SK-N-SH treated with all-trans-retinoic acid at 6 μM for 48 hours (cell line): ENCODE results near the gene EBF4.

Experiments used
- ATAC-seq: fragments of 200-7000 bp; cut with Tn5 transposase; 3 replicates; pipeline ENCODE4 v1.9.1; 2020; ENCODE audit warnings: mild to moderate bottlenecking, moderate library complexity
- ARNTL ChIP-seq: fragments of 450-650 bp; formaldehyde crosslinking; IDR thresholded peaks from 2 replicates; pipeline ENCODE4 v1.5.0; 2020; ENCODE audit warnings: low read depth, mild to moderate bottlenecking, moderate library complexity, borderline replicate concordance
- BACH2 ChIP-seq: fragments of 250-450 bp; sonication (Bioruptor Pico); IDR thresholded peaks from 2 replicates; pipeline ENCODE4 v1.9.0; 2021; ENCODE audit warnings: mild to moderate bottlenecking, borderline replicate concordance
- CSDC2 ChIP-seq: fragments of 250-450 bp; sonication (Bioruptor Pico); IDR thresholded peaks from 2 replicates; pipeline ENCODE4 v1.5.0; 2020; ENCODE audit warnings: mild to moderate bottlenecking, moderate library complexity
- ESRRG ChIP-seq: fragments of 250-450 bp; sonication (Bioruptor Pico); IDR thresholded peaks from 2 replicates; pipeline ENCODE4 v1.6.1; 2021; ENCODE audit warnings: mild to moderate bottlenecking
- GLIS3 ChIP-seq: fragments of 250-450 bp; sonication (Bioruptor Pico); IDR thresholded peaks from 2 replicates; pipeline ENCODE4 v1.5.0; 2020; ENCODE audit warnings: mild to moderate bottlenecking, moderate library complexity
- OSR1 ChIP-seq: fragments of 250-450 bp; sonication (Bioruptor Pico); IDR thresholded peaks from 2 replicates; pipeline ENCODE4 v1.8.0; 2022; ENCODE audit warnings: moderate library complexity, mild to moderate bottlenecking, inconsistent platforms
- PPARA ChIP-seq: fragments of 250-450 bp; sonication (Bioruptor Pico); IDR thresholded peaks from 2 replicates; pipeline ENCODE4 v1.5.0; 2020; ENCODE audit warnings: mild to moderate bottlenecking, borderline replicate concordance
- RARB ChIP-seq: fragments of 250-450 bp; sonication (Bioruptor Pico); IDR thresholded peaks from 2 replicates; pipeline ENCODE4 v1.8.0; 2021; ENCODE audit warnings: mild to moderate bottlenecking, moderate library complexity
- SNAI2 ChIP-seq: fragments of 250-450 bp; sonication (Bioruptor Pico); IDR thresholded peaks from 2 replicates; pipeline ENCODE4 v1.5.0; 2020; ENCODE audit warnings: mild to moderate bottlenecking, moderate library complexity
- TCF4 ChIP-seq: fragments of 250-450 bp; sonication (Bioruptor Pico); IDR thresholded peaks from 2 replicates; pipeline ENCODE4 v1.8.0; 2021; ENCODE audit warnings: mild to moderate bottlenecking, moderate library complexity, borderline replicate concordance
- TOX ChIP-seq: fragments of 250-450 bp; sonication (Bioruptor Pico); IDR thresholded peaks from 2 replicates; pipeline ENCODE4 v1.8.0; 2021; ENCODE audit warnings: mild to moderate bottlenecking, moderate library complexity, borderline replicate concordance
- ZC3H10 ChIP-seq: fragments of 250-450 bp; sonication (Bioruptor Pico); IDR thresholded peaks from 2 replicates; pipeline ENCODE4 v1.5.1; 2021; ENCODE audit warnings: mild to moderate bottlenecking, moderate library complexity
- ZFP3 ChIP-seq: fragments of 250-450 bp; sonication (Bioruptor Pico); IDR thresholded peaks from 2 replicates; pipeline ENCODE4 v1.5.0; 2020; ENCODE audit warnings: mild to moderate bottlenecking, moderate library complexity
- ZNF565 ChIP-seq: fragments of 450-650 bp; formaldehyde crosslinking; conservative IDR thresholded peaks from 2 replicates; pipeline ENCODE4 v1.5.0; 2020; ENCODE audit warnings: low read depth, mild to moderate bottlenecking, moderate library complexity
- ZNF70 ChIP-seq: fragments of 450-650 bp; formaldehyde crosslinking; IDR thresholded peaks from 2 replicates; pipeline ENCODE4 v1.5.0; 2020; ENCODE audit warnings: mild to moderate bottlenecking, moderate library complexity
- ZNF8 ChIP-seq: fragments of 450-650 bp; formaldehyde crosslinking; IDR thresholded peaks from 2 replicates; pipeline ENCODE4 v1.5.0; 2020; ENCODE audit warnings: mild to moderate bottlenecking, moderate library complexity
- TF ChIP-seq, protein P1 (sequence below): fragments of 250-450 bp; sonication (Bioruptor Pico); IDR thresholded peaks from 2 replicates; pipeline ENCODE4 v1.5.0; 2020; ENCODE audit warnings: mild to moderate bottlenecking, moderate library complexity
- TF ChIP-seq, protein P2 (sequence below): fragments of 250-450 bp; sonication (Bioruptor Pico); IDR thresholded peaks from 2 replicates; pipeline ENCODE4 v1.5.1; 2020; ENCODE audit warnings: low read depth, mild to moderate bottlenecking, moderate library complexity
- TF ChIP-seq, protein P3 (sequence below): fragments of 250-450 bp; sonication (Bioruptor Pico); IDR thresholded peaks from 2 replicates; pipeline ENCODE4 v1.8.0; 2020; ENCODE audit warnings: mild to moderate bottlenecking, moderate library complexity, borderline replicate concordance
- TF ChIP-seq, protein P4 (sequence below): fragments of 250-450 bp; sonication (Bioruptor Pico); IDR thresholded peaks from 2 replicates; pipeline ENCODE4 v1.5.1; 2021; ENCODE audit warnings: mild to moderate bottlenecking, moderate library complexity
- TF ChIP-seq, protein P5 (sequence below): fragments of 250-450 bp; sonication (Bioruptor Pico); IDR thresholded peaks from 2 replicates; pipeline ENCODE4 v1.8.0; 2021; ENCODE audit warnings: low read depth, mild to moderate bottlenecking, moderate library complexity, borderline replicate concordance

The EBF4 gene

DNA sequence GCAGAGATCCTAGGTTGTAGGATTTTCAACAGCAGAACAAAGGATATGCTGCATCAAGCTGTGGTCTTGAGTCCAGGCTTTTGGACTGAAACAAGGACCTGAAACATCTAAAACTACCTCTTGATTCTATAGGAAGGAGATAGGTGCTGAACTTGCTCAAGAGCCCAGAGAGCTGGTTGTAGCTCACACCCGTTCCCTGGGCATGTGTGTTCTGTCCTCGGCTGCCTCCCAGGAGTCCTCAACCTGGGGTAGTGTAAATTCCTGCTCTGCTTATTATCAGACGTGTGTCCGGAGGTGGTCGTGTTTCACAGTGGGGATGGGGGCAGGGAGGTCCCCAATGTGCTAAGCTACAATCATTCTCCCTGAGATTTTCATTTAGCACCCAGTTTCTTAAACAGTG lies 35.3 kb upstream of the EBF4 start:
- ATAC-seq, result no peak
- no peak for TF ChIP-seq TOX
- TF ChIP-seq, protein P1, sequence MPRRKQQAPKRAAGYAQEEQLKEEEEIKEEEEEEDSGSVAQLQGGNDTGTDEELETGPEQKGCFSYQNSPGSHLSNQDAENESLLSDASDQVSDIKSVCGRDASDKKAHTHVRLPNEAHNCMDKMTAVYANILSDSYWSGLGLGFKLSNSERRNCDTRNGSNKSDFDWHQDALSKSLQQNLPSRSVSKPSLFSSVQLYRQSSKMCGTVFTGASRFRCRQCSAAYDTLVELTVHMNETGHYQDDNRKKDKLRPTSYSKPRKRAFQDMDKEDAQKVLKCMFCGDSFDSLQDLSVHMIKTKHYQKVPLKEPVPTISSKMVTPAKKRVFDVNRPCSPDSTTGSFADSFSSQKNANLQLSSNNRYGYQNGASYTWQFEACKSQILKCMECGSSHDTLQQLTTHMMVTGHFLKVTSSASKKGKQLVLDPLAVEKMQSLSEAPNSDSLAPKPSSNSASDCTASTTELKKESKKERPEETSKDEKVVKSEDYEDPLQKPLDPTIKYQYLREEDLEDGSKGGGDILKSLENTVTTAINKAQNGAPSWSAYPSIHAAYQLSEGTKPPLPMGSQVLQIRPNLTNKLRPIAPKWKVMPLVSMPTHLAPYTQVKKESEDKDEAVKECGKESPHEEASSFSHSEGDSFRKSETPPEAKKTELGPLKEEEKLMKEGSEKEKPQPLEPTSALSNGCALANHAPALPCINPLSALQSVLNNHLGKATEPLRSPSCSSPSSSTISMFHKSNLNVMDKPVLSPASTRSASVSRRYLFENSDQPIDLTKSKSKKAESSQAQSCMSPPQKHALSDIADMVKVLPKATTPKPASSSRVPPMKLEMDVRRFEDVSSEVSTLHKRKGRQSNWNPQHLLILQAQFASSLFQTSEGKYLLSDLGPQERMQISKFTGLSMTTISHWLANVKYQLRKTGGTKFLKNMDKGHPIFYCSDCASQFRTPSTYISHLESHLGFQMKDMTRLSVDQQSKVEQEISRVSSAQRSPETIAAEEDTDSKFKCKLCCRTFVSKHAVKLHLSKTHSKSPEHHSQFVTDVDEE (CRISPR knock-in tag), result no peak
- TF ChIP-seq, protein P2, sequence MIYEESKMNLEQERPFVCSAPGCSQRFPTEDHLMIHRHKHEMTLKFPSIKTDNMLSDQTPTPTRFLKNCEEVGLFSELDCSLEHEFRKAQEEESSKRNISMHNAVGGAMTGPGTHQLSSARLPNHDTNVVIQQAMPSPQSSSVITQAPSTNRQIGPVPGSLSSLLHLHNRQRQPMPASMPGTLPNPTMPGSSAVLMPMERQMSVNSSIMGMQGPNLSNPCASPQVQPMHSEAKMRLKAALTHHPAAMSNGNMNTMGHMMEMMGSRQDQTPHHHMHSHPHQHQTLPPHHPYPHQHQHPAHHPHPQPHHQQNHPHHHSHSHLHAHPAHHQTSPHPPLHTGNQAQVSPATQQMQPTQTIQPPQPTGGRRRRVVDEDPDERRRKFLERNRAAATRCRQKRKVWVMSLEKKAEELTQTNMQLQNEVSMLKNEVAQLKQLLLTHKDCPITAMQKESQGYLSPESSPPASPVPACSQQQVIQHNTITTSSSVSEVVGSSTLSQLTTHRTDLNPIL (CRISPR knock-in tag), result no peak
- no peak for TF ChIP-seq ZFP3 (CRISPR knock-in tag)
- no peak for TF ChIP-seq RARB (CRISPR knock-in tag)
- TF ChIP-seq, protein P3, sequence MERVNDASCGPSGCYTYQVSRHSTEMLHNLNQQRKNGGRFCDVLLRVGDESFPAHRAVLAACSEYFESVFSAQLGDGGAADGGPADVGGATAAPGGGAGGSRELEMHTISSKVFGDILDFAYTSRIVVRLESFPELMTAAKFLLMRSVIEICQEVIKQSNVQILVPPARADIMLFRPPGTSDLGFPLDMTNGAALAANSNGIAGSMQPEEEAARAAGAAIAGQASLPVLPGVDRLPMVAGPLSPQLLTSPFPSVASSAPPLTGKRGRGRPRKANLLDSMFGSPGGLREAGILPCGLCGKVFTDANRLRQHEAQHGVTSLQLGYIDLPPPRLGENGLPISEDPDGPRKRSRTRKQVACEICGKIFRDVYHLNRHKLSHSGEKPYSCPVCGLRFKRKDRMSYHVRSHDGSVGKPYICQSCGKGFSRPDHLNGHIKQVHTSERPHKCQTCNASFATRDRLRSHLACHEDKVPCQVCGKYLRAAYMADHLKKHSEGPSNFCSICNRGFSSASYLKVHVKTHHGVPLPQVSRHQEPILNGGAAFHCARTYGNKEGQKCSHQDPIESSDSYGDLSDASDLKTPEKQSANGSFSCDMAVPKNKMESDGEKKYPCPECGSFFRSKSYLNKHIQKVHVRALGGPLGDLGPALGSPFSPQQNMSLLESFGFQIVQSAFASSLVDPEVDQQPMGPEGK (CRISPR knock-in tag), result no peak
- TF ChIP-seq ZNF70 (CRISPR knock-in tag), result no peak
- no peak for TF ChIP-seq SNAI2 (CRISPR knock-in tag)
- no peak for TF ChIP-seq GLIS3 (CRISPR knock-in tag)
- TF ChIP-seq ZC3H10, result no peak
- no peak for TF ChIP-seq BACH2 (CRISPR knock-in tag)
- TF ChIP-seq ZNF565 (CRISPR knock-in tag), result no peak
- TF ChIP-seq ZNF8 (CRISPR knock-in tag), result no peak
- no peak for TF ChIP-seq PPARA

DNA sequence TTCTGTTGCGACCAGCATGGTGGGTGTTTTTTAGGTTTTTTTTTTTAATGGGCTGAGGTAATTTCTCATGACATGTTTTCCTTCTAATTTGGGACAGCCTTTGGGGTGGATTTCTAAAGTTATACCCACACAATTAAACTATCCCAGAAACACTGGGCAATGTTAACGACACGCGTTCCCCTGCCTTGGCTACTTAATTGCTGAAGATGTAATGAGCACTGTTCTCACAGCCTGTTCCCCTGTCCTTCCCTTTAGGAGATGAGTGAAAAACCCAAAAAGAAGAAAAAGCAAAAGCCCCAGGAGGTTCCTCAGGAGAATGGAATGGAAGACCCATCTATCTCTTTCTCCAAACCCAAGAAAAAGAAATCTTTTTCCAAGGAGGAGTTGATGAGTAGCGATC lies 34.9 kb upstream of the EBF4 start:
- no peak for ATAC-seq
- TF ChIP-seq ZNF8 (CRISPR knock-in tag) (no peak), OSR1 (CRISPR knock-in tag) (no peak), RARB (CRISPR knock-in tag) (no peak)
- TF ChIP-seq, protein P4, sequence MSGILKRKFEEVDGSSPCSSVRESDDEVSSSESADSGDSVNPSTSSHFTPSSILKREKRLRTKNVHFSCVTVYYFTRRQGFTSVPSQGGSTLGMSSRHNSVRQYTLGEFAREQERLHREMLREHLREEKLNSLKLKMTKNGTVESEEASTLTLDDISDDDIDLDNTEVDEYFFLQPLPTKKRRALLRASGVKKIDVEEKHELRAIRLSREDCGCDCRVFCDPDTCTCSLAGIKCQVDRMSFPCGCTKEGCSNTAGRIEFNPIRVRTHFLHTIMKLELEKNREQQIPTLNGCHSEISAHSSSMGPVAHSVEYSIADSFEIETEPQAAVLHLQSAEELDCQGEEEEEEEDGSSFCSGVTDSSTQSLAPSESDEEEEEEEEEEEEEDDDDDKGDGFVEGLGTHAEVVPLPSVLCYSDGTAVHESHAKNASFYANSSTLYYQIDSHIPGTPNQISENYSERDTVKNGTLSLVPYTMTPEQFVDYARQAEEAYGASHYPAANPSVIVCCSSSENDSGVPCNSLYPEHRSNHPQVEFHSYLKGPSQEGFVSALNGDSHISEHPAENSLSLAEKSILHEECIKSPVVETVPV (CRISPR knock-in tag), result no peak

DNA sequence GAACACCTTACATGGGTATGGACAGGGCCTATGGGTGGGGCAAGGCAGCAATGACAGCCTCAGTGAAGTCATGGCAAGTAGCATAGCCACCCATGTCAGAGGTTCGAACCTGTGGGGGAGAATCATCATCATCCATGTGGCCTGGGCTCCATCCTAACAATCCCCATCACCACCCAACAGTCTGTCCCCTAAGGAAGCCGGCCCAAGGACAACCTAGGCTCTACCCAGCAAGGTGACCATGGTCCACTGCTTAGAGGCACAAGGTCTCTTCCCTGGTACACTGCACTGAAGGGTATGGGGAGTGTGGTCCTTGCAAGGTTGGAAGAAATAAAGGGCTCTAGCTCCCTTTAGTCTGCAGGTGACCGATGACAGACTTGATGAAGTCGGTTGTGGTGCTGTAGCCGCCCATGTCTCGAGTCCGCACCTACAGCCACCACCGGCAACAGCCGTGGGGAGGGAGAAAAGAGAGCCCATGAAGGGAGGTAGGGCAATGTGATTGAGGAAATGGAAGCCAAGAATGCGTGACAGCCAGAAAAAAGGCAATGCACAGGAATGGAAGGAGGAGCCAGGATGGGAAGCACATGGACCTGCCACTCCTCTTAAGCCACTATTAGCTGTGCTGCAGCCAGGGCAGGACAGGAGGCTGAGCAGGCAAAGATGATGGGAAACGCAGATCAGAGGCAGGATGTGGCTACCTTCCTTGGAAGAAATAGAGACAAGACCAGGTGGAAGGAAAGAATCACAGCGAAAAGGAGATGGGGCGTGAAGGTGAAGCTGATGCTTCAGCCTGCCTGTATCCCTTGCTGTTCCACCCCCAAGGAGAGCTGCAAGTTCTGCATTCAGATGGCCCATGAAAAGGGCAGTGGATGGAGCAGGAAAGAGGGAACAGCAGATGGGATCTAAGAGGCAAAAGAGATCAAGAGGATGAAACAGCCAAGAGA lies 33.9 kb upstream of the EBF4 start:
- ATAC-seq, result peak; percentile 41
- TF ChIP-seq, protein P3 (CRISPR knock-in tag), result no peak
- TF ChIP-seq, protein P4 (CRISPR knock-in tag), result no peak
- no peak for TF ChIP-seq ARNTL (CRISPR knock-in tag)
- no peak for TF ChIP-seq ESRRG
- TF ChIP-seq, protein P1 (CRISPR knock-in tag), result no peak
- no peak for TF ChIP-seq RARB (CRISPR knock-in tag)
- TF ChIP-seq GLIS3 (CRISPR knock-in tag), result no peak
- TF ChIP-seq, protein P5, sequence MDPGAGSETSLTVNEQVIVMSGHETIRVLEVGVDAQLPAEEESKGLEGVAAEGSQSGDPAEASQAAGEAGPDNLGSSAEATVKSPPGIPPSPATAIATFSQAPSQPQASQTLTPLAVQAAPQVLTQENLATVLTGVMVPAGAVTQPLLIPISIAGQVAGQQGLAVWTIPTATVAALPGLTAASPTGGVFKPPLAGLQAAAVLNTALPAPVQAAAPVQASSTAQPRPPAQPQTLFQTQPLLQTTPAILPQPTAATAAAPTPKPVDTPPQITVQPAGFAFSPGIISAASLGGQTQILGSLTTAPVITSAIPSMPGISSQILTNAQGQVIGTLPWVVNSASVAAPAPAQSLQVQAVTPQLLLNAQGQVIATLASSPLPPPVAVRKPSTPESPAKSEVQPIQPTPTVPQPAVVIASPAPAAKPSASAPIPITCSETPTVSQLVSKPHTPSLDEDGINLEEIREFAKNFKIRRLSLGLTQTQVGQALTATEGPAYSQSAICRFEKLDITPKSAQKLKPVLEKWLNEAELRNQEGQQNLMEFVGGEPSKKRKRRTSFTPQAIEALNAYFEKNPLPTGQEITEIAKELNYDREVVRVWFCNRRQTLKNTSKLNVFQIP (CRISPR knock-in tag), result no peak
- no peak for TF ChIP-seq TCF4
- TF ChIP-seq CSDC2, result no peak
- no peak for TF ChIP-seq TOX
